ENCODE measurements around the gene ADRA2A.

Gene ADRA2A

DNA sequence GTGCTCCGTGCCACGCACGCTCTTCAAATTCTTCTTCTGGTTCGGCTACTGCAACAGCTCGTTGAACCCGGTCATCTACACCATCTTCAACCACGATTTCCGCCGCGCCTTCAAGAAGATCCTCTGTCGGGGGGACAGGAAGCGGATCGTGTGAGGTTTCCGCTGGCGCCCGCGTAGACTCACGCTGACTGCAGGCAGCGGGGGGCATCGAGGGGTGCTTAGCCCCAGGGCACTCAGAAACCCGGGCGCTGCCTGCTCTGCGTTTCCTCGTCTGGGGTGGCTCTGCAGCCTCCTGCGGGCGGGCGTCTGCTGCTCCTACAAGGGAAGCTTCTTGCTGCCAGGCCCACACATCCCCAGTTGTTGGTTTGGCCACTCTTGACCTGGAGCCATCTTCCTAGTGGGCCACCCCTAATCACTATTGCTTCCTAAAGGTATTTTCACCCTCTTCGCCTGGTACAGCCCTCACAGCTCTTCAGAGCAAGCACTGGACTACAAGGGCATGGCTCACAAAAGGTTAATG lies 2.5 kb downstream of the ADRA2A start:
- peaks cover 21% of the 10 kb centered on the region for H3K4me1 Mint-ChIP-seq
- peak overlapping the region; percentile 59 for H3K4me3 Mint-ChIP-seq
- H3K27ac Mint-ChIP-seq = no peak overlapping the region
- H3K9me3 Mint-ChIP-seq = no peaks in the 10 kb centered on the region
- H3K36me3 Mint-ChIP-seq = no peaks in the 10 kb centered on the region
- DNase-seq (ENCODE audit: low spot score in 2 of 2) (no peak), ATAC-seq (no peak)

DNA sequence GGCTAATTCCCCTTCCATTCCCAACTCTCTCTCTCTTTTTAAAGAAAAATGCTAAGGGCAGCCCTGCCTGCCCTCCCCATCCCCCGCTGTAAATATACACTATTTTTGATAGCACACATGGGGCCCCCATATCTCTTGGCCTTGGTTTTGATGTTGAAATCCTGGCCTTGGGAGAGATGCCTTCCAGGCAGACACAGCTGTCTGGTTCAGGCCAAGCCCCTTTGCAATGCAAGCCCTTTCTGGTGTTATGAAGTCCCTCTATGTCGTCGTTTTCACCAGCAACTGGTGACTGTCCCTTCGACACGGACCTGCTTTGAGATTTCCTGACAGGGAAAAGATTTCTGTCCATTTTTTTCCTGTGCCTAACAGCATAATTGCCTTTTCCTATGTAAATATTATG lies 3.0 kb downstream of the ADRA2A start:
- no peaks in the 10 kb centered on the region for H3K36me3 Mint-ChIP-seq

DNA sequence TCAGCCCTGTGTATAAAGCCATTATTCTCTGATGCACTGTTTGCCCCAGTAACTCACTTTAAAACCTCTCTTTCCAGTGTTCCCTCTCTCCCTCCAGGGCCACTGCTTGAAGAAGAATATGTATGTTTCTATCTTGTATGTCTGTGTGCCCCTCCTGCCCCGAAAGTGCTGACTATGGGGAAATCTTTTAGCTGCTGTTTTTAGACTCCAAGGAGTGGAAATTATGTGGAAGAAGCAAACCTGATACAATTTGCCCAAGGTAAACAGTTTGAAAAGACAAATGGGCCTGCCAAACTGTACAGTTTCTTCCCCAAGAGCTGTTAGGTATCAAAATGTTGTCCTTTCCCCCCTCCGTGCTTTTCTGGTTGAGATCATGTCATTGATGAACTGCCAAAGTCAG lies 3.4 kb downstream of the ADRA2A start:
- no peaks in the 10 kb centered on the region for H3K36me3 Mint-ChIP-seq
- H3K4me1 Mint-ChIP-seq = peaks cover 21% of the 10 kb centered on the region
- H3K9me3 Mint-ChIP-seq = no peaks in the 10 kb centered on the region
- H3K27ac Mint-ChIP-seq = no peak overlapping the region
- H3K4me3 Mint-ChIP-seq = no peak overlapping the region
- no peak for ATAC-seq
- no peak for DNase-seq (ENCODE audit: low spot score in 2 of 2)

More for the DNA sequence above, 3.0 kb downstream of the ADRA2A start:
- Mint-ChIP-seq H3K27ac (no peak overlapping the region), H3K4me1 (peaks cover 21% of the 10 kb centered on the region), H3K4me3 (peak overlapping the region; percentile 59), H3K9me3 (no peaks in the 10 kb centered on the region)
- ATAC-seq = no peak
- DNase-seq (ENCODE audit: low spot score in 2 of 2) = no peak

DNA sequence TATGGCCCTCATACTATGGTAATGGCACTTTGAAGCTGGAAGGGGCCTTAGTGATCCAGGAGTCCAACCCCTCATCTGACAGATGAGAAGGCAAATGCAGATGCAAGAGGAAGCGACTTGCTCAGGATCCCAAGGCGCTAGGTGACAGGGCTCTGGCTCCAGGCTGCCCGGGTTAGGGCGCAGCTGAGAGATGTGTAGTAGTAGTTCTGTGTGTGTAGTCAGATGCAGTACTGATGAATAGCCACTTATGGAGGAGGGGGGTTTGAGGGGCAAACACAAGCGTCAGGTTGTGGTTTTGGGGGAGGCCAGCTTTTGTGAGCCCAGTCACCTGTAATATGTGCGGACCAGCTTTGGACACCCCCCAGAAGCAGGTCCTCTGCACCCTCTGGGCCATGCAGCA lies 4.8 kb downstream of the ADRA2A start:
- Mint-ChIP-seq H3K4me3 (no peak overlapping the region), H3K4me1 (peaks cover 15% of the 10 kb centered on the region), H3K9me3 (no peaks in the 10 kb centered on the region), H3K27ac (no peak overlapping the region), H3K36me3 (no peaks in the 10 kb centered on the region)
- no peak for ATAC-seq
- DNase-seq (ENCODE audit: low spot score in 2 of 2) = no peak

DNA sequence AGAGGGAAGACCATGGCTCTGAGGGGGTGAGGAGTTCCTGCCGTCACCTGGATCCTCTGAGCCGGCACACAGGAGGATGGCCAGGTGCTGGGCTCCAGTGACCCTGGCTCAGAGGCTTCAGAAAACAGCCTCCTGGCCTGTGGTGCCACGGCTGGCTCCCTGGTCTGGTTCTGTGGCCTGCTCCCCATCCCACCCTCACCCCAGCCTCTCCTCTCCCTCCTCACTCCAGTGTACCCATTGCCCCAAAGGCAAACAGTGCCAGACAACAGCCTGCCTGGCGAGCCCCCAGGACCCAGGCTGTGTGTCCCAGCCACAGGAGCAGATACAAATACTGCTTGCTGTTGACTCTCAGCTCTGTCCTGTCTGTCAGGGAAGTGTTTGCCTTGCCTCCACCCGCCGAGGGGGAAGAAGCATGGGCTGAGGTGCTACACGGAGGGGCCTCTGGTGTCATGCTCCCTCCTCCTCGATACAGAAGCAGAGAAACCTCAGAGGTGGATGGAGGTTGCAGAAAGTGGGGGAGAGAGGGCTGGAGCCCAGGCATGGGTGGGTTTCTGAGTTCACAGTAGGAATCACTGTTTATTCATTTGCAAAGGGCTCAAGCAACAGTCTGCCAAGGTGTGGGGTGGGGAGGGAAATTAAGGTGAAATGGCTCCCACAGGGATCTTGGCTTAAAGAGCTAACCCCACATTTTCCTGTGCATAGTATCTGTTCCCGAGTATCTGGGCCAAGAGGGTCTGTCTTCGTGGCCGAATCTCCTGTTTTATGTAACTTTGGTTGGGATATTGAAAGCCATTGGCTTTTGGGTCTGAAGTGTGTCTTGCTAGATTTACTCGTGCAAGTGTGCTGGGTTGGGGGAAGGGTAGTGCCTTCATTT lies 5.5 kb downstream of the ADRA2A start:
- Mint-ChIP-seq H3K4me3 (no peak overlapping the region), H3K27ac (no peak overlapping the region), H3K36me3 (no peaks in the 10 kb centered on the region), H3K9me3 (no peaks in the 10 kb centered on the region), H3K4me1 (peaks cover 14% of the 10 kb centered on the region)
- ATAC-seq (no peak), DNase-seq (ENCODE audit: low spot score in 2 of 2) (no peak)

DNA sequence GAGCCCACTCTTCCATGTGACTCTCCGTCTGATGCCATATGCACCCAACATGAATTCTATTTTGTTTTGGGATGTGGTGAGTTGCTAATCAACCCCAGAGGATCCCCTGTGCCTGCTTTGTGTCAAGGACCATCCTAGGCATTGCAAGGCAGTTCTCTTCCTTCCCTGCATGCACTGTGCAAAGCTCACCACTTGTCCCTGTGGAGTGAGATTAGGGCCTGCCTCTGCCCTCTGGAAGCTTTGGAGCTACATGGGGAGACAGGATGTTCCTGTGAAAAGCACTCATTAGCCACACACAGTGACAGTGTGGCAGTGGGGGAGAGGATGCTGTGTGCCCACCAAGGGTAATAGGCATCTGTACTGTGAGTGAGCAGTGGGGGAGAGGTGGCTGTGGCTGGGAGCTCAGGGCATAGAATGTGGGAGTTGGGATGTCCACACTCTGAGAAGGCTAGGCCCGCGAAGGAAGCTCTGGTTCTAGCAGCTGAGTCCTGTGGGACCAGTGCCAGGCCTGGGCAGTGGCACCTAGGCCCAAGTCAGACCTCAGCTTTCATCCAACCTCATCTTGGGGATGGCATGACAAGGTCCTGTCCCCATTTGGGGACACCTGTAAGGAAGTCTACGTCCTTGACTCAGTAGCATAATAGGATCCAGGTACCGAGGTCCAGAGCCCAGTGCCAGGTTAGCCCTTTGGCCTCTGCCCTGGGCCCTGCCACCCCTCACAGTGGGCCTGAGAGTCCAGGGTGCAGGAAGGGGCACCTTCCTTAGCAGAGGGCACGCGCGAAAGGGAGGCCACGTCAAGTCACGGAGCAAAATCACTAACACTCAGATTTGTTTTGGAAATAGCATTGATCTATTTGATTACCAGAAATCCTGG lies 6.6 kb downstream of the ADRA2A start:
- Mint-ChIP-seq H3K9me3 (no peaks in the 10 kb centered on the region), H3K4me3 (no peak overlapping the region), H3K36me3 (no peaks in the 10 kb centered on the region), H3K27ac (no peak overlapping the region), H3K4me1 (peaks cover 9% of the 10 kb centered on the region)
- DNase-seq (ENCODE audit: low spot score in 2 of 2) (no peak), ATAC-seq (peak; percentile 14)

DNA sequence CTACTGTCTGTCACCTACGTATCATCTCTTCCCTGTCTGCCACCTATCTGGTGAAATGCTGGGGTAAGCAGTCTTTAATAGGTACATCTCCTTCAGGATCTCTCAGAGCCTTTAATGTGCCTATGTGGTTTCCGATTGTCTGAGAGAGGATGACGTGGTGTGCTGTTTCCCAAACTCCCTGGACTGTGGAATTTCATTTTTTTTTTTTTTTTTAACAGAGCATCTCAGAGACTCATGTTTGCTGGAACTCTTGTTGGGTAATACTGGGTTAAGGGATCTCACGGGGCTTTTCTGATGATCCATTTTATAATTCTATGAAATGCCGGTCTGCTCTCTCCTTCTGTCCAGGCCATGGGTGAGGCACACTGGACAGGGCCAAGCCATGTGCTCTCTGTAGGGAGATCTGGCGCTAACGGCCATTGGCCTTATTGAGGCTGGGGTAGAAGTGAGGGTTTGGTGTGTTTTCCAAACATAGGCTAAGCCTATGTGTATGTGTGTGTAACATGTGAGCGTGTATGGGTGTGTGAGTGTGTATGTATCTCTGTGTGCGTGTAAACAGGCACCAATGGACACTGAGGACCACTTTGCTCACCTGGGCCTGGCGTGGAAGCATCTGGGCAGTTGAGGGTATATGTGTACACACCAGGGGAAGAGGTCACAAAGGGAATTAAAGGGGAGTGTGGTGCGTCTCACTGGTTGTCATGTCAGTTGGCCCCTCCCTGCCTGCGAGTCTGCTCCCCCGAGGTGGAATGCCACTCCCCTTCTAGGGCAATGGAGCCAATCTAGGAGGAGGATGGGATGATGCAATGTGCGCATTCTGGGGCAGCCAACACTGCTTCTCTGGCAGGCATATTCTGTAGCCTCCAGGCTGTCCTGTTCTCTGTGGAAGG lies 7.8 kb downstream of the ADRA2A start:
- H3K9me3 Mint-ChIP-seq = no peaks in the 10 kb centered on the region
- H3K27ac Mint-ChIP-seq = no peak overlapping the region
- no peak for DNase-seq (ENCODE audit: low spot score in 2 of 2)
- no peak for ATAC-seq
- no peak overlapping the region for H3K4me3 Mint-ChIP-seq
- H3K36me3 Mint-ChIP-seq = no peaks in the 10 kb centered on the region
- peaks cover 2% of the 10 kb centered on the region for H3K4me1 Mint-ChIP-seq

DNA sequence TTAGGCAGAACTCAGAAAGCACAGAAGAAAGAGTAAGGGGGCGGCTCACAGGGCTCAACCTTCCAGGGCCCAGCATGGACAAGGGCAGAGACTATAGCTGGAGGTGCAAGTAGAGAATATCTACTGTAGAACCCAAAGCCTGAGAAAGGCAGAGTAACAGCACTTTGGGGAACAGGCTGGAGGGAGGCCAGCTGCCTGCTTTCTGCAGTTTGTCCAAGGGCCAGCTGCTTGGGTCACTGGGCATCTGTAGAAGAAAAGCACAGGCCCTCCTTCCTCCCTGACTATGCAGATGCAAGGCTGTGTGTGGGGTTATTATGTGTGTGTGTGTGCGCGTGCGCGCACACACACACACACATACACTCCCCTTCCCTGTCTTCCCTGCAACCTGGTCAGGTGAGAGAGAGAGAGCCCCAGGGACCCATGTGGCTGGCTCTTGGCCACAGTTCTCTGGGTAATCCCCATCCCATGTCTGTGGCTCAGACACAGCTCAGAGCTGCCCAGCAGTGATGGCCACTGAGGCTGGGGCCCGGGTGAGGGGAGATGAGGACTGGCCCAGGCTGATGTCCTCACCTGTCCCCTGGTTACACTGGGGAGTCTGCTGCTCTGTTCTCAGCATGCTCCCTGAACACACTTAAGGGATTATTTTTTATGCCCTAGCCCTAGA lies 9.0 kb downstream of the ADRA2A start:
- ATAC-seq (peak; percentile 8), DNase-seq (ENCODE audit: low spot score in 2 of 2) (no peak)
- Mint-ChIP-seq H3K4me3 (no peak overlapping the region), H3K27ac (no peak overlapping the region), H3K36me3 (no peaks in the 10 kb centered on the region), H3K9me3 (no peaks in the 10 kb centered on the region), H3K4me1 (no peaks in the 10 kb centered on the region)

DNA sequence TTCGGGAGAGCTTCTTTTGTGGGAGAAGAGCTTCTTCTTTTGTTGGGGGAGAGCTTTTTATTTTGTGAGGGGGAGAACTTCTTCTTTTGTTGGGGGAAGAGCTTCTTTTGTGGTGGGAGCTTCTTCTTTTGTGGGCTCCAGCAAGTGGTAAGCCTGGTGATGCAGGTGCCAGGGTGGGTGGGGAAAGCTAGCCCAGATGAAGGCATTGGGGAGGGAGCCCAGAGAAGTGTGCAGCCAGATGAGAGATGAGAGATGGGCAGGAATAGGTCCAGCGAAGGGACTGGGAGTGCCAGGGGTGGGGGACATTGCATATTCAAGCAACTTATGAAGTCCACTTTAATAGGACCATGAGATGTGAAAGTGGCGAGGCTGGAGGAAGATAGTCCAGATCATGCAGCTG lies 9.7 kb downstream of the ADRA2A start:
- ATAC-seq = no peak
- no peak overlapping the region for H3K27ac Mint-ChIP-seq

DNA sequence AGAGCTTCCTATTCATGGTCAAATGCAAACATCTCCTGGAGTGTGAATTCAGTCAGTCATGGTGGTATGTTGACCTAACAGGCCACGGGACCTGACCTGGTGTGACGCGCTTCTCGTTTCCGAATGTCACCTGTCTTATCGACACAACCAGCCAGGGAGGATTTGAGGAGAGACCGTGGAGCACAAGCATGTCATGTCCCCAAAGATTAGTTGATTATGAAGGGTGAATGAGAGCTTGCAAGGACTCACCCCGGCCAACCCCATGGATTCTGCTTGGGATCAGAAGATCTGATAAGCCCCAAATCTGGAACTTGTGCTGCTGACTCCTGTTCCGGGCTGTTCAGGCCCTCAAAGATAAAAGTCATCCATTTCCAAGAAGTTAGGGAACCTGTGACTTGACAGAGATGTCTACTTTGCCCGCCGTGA lies 10.5 kb downstream of the ADRA2A start:
- no peaks in the 10 kb centered on the region for H3K36me3 Mint-ChIP-seq
- H3K4me1 Mint-ChIP-seq = no peaks in the 10 kb centered on the region
- ATAC-seq (no peak), DNase-seq (ENCODE audit: low spot score in 2 of 2) (no peak)
- no peaks in the 10 kb centered on the region for H3K9me3 Mint-ChIP-seq
- no peak overlapping the region for H3K27ac Mint-ChIP-seq
- H3K4me3 Mint-ChIP-seq = no peak overlapping the region

More for the DNA sequence above, 9.7 kb downstream of the ADRA2A start:
- Mint-ChIP-seq H3K36me3 (no peaks in the 10 kb centered on the region), H3K4me1 (no peaks in the 10 kb centered on the region), H3K4me3 (no peak overlapping the region), H3K9me3 (no peaks in the 10 kb centered on the region)
- DNase-seq (ENCODE audit: low spot score in 2 of 2) = no peak

DNA sequence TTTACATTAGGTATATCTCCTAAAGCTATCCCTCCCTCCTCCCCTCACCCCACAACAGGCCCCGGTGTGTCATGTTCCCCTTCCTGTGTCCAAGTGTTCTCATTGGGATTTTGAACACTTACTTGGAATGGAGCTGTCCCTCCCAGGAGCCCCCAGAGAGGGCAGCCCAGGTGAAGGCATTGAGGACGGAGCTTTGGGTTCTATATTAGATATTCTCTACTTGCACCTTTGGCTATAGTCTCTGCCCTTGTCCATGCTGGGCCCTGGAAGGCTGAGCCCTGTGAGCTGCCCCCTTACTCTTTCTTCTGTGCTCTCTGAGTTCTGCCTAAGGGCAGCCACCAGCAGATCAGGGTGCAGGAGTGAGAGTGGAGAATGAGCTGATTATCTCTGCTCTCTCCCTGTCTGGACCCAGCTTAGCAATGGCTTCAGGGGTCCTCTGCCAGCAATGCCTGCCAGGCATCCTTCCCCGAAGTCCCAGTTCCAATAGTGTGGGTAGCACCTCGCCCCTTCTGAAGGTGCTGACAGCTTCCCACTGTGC lies 11.2 kb downstream of the ADRA2A start:
- Mint-ChIP-seq H3K9me3 (no peaks in the 10 kb centered on the region), H3K36me3 (no peaks in the 10 kb centered on the region), H3K27ac (no peak overlapping the region), H3K4me1 (no peaks in the 10 kb centered on the region), H3K4me3 (no peak overlapping the region)
- ATAC-seq (no peak), DNase-seq (ENCODE audit: low spot score in 2 of 2) (no peak)

DNA sequence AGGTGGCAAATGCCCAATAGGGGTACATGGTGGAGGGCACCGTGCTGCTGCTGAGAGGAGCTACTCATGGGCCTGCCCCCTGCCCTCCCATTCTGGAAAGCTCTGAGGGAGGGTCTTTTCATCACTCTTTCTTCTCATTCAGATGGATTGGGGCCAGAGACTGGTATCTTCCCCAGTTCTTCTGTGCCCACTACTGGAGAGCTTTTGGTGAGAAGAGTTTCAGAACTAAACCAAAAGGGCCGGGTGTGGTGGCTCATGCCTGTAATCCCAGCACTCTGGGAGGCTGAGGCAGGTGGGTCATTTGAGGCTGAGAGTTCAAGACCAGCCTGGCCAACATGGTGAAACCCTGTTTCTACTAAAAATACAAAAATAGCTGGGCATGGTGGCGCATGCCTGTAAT lies 12.5 kb downstream of the ADRA2A start:
- no peak overlapping the region for H3K4me3 Mint-ChIP-seq
- ATAC-seq (no peak), DNase-seq (ENCODE audit: low spot score in 2 of 2) (no peak)
- H3K27ac Mint-ChIP-seq = no peak overlapping the region
- no peaks in the 10 kb centered on the region for H3K9me3 Mint-ChIP-seq
- H3K4me1 Mint-ChIP-seq = no peaks in the 10 kb centered on the region
- H3K36me3 Mint-ChIP-seq = no peaks in the 10 kb centered on the region

DNA sequence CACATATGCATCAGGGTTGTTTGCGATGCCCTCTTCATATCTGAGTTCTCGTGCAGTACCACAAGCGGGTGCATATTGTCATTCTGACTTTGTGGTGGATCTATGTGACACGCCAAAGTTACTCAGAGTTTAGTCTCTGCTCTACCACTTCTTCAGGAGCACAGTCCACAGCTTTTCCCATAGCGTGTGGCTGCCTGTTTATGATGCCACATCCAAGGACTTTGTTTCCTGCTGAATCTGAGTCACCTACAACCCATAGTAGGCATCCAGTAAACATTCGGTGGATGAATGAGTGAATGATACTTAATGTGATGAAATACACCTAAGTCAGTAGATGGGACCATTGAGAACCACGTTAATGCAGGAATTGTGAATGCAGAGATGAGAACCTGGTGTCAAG lies 15.0 kb downstream of the ADRA2A start:
- DNase-seq (ENCODE audit: low spot score in 2 of 2) = no peak
- Mint-ChIP-seq H3K27ac (no peak overlapping the region), H3K4me3 (no peak overlapping the region), H3K4me1 (no peaks in the 10 kb centered on the region), H3K9me3 (no peaks in the 10 kb centered on the region), H3K36me3 (no peaks in the 10 kb centered on the region)
- ATAC-seq = no peak

DNA sequence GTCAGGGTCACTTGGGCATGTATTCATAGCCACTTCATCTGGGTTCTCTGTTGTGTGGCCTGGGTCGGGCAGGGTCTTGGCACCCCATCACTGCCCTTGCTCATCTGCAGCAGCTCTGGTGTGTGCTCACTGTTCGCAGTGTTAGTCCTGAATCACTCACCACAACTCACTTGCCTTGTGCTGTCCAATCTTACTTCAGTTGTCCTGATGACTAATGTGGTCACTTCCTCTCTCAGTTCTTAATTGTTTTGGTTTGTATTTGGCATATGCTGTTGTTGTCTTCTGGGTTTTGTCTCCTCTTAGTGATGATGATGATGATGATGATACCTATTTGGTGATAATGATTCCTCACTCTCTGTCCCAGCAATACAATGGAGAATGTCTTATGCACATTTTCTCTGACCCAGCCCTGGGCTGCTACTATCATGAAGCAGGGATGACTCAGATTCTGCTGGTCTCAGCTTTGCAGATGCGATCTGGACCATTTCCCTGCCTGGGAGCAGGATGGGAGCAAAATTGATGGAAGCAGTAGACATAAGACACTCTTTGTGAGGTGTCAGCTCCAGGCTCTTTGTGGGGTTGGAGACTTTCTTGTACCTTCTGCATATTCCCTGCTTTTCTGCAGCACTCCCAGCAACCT lies 17.0 kb downstream of the ADRA2A start:
- Mint-ChIP-seq H3K4me3 (no peak overlapping the region), H3K36me3 (no peaks in the 10 kb centered on the region), H3K9me3 (no peaks in the 10 kb centered on the region), H3K27ac (no peak overlapping the region), H3K4me1 (no peaks in the 10 kb centered on the region)
- no peak for DNase-seq (ENCODE audit: low spot score in 2 of 2)
- peak; percentile 72 for ATAC-seq

Measured in stimulated activated effector memory CD8-positive, alpha-beta T cell treated with anti-CD3 and anti-CD28 coated beads, Interleukin-12 subunit alpha, Interleukin-12 subunit beta, amount 100 ng/mL, for 72 hours (primary cell).